K562 (cell line): ENCODE data around the gene CNBD2. TPM values are rescaled to one million over a fixed set of nuclear protein-coding genes. Genes with fewer than 3 reads are reported as not detected.

Experiments used
- DACH1 ChIP-seq: fragments of 450-650 bp; IDR thresholded peaks from 2 replicates; pipeline ENCODE4 v1.6.1; 2018; ENCODE audit not compliant: partially characterized antibody
- HIVEP1 ChIP-seq: fragments of 250-450 bp; sonication (Bioruptor Pico); IDR thresholded peaks from 2 replicates; pipeline ENCODE4 v1.4.0; 2020; ENCODE audit warnings: mild to moderate bottlenecking
- IRF2 ChIP-seq: sonication (generic); formaldehyde crosslinking; IDR thresholded peaks from 2 replicates; pipeline ENCODE4 v1.8.1; 2022; ENCODE audit warnings: mild to moderate bottlenecking, missing genetic modification reagents
- NCOA4 ChIP-seq: fragments of 450-650 bp; IDR thresholded peaks from 2 replicates; pipeline ENCODE4 v1.6.1; 2018; ENCODE audit warnings: mild to moderate bottlenecking; ENCODE audit not compliant: partially characterized antibody
- SREBF2 ChIP-seq: sonication (generic); formaldehyde crosslinking; IDR thresholded peaks from 2 replicates; pipeline ENCODE4 v1.4.0; 2020; ENCODE audit warnings: mild to moderate bottlenecking, missing genetic modification reagents
- YY1 ChIP-seq, 3 experiments: IDR thresholded peaks; 2 replicates each; pipeline ENCODE4 v1.6.1; 2011; ENCODE audit warnings: low read length in 2 of 3, mild to moderate bottlenecking in 2 of 3, moderate library complexity in 2 of 3, borderline replicate concordance in 1 of 3, control low read depth in 1 of 3, low read depth in 1 of 3; ENCODE audit not compliant: insufficient read depth in 3 of 3, insufficient replicate concordance in 2 of 3, control insufficient read depth in 1 of 3, insufficient read length in 1 of 3; ENCODE audit errors: extremely low read depth in 1 of 3
- ZKSCAN3 ChIP-seq: fragments of 250-450 bp; sonication (Bioruptor Pico); IDR thresholded peaks from 2 replicates; pipeline ENCODE4 v1.4.0; 2020
- polyA plus RNA-seq, 8 experiments: library from polyadenylated mRNA; depleted of rRNA in 4 of 8; stranded (reverse) in 5 of 8; unstranded in 3 of 8; fragments of >200 nt; fragmentation: Nextera tagmentation in 2 of 8; fragmentation: Illumina TruSeq in 1 of 8; extraction: Ambion mirVana in 2 of 8; extraction: Trizol in 1 of 8; gene quantifications; 2 replicates each; pipeline versions ENCODE4 v1.2.1 to v1.2.3, GENCODE V29; 2011 to 2014; ENCODE audit warnings: inconsistent platforms in 1 of 8, missing spikeins in 1 of 8
- total RNA-seq, 7 experiments: library from RNA; depleted of rRNA in 6 of 7; stranded (reverse); fragments of >200 nt in 6 of 7; fragmentation: Illumina TruSeq in 2 of 7; extraction: Trizol in 2 of 7; gene quantifications; 2 replicates each; pipeline versions ENCODE4 v1.2.1 to v1.2.3, GENCODE V29; 2011 to 2021; ENCODE audit warnings: low replicate concordance in 1 of 7
- TF ChIP-seq, protein P1 (sequence below): fragments of 250-450 bp; sonication (Bioruptor Pico); IDR thresholded peaks from 2 replicates; pipeline ENCODE4 v1.5.0; 2022; ENCODE audit warnings: mild to moderate bottlenecking

The CNBD2 gene
- total and polyA plus RNA-seq, 9 of the 15 experiments (the other 6 are each of a cell fraction or from before 2014, with no cell fraction given) = 3.2 to 17.5 (median 5.3) TPM

DNA sequence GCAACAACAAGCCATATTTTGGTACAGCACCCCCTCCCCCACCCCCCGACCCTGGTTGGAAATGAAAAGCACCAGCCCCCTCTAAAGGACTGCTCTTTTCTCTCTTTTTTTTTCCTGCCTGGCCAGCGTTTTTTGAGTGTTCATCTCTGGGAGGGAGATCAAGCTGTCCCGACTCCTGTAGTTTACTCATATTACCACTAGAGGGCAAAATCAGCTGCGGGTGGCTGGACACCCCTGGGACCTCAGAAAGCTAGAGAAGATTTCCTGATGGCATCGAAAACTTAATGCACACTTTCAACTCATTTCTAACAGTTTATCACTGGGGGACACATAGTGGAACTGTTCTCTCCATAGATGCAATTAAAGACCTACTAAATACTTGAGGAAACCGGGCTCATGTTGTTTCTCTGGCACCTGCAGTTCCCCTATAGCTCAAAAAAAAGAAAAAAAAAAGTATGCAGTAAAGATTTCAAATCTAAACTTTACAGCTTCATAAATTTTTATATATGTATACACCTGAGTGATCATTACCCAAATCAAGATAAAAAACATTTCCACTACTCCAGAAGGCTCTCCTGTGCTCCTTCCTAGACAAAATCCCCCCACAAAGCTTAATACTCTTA, 24.4 kb downstream of the CNBD2 start (continued):
- no peak for TF ChIP-seq YY1 (IDR thresholded peaks at IDR 0.05; ENCODE audit: borderline replicate concordance in 1 of 3, control insufficient read depth in 1 of 3, extremely low read depth in 1 of 3, insufficient read depth in 3 of 3, insufficient read length in 1 of 3, insufficient replicate concordance in 2 of 3, low read depth in 1 of 3, low read length in 2 of 3)
- peak; percentile 42 for TF ChIP-seq DACH1
- TF ChIP-seq HIVEP1 (CRISPR knock-in tag) = no peak
- no peak for TF ChIP-seq IRF2
- TF ChIP-seq NCOA4 = no peak
- TF ChIP-seq, protein P1, sequence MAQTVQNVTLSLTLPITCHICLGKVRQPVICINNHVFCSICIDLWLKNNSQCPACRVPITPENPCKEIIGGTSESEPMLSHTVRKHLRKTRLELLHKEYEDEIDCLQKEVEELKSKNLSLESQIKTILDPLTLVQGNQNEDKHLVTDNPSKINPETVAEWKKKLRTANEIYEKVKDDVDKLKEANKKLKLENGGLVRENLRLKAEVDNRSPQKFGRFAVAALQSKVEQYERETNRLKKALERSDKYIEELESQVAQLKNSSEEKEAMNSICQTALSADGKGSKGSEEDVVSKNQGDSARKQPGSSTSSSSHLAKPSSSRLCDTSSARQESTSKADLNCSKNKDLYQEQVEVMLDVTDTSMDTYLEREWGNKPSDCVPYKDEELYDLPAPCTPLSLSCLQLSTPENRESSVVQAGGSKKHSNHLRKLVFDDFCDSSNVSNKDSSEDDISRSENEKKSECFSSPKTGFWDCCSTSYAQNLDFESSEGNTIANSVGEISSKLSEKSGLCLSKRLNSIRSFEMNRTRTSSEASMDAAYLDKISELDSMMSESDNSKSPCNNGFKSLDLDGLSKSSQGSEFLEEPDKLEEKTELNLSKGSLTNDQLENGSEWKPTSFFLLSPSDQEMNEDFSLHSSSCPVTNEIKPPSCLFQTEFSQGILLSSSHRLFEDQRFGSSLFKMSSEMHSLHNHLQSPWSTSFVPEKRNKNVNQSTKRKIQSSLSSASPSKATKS = no peak
- TF ChIP-seq ZKSCAN3 = no peak
- no peak for TF ChIP-seq SREBF2 (CRISPR knock-in tag)
